DMS53 treated with DMSO at 0.1 percent for 48 hours (cell line): ENCODE data around the gene LTO1.
"Not testable (repeated sequence)": the region's sequence is repeated elsewhere in the genome, so short reads cannot be mapped to it uniquely, and the experiment has no call there.

Experiments used
- DNase-seq: peaks from one replicate; lab custom pipeline; 2025; ENCODE audit not compliant: unreplicated experiment; lab: John Stamatoyannopoulos, UW

The LTO1 gene

DNA sequence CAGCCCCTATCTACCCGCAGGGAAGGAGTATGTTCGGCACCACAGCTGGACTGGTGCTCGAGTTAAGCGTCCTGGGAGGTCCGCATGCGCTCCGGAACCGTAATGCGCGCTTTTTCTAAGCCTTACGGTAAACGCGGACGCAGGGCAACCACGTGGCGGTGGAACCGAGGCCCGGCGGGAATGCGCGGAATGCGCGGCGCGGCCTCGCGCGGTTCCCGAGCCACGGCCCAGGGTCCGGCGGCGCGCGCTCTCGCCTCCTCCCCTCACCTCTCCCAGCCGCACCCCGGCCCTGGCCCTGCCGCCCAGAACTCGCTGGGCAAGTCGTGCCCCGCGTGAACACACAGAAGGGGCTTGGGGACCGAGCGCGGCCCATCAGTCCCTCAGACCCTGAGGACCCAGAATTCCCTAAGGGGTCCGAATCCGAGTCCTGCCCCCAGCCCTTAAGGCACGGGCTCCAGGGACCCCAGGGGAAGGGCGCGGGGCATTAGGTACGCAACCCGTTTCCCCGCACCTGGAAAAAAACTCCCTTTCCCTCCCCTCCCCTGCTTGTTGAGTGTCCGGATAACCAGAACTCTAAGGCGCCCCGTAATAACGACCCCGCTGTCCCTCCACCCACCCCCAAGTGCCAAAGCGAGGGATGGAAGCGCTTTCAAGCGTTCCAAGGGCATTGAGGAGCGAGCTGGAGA, 38.5 kb downstream of the LTO1 start:
- DNase-seq: no peak

DNA sequence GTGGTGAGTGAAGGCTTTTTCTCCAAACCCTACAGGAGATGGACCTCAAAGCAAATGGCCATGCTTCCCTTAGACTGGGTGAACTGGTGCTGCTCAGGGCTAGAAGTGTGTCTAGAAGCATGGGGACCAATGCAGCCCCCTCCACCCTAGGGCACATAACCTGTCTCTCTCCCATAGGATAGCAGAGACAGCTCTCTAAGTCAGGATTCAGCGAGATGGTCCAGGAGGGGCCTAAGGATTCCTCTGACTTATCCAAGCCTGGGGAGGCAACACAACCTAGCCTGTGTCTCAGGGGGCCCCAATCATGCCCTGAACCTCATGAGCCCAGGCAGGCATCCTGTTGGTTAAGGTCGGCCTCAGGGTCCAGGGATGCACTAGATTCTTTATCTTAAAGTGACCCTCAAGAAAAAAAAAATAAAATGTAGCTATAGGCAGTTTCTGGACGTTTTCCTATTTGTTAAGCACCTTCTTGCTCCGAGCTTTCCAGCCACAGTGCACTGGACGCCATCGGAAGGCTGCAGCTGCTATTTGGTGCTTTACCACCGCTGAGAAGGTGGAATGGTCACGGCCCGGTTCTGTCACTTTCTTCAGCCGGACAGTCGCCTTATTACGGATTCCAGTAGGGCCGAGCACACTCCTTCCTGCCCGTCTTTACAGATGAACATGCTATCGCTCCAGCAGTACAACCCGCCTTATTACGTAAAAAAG, 39.2 kb downstream of the LTO1 start:
- no peak for DNase-seq

DNA sequence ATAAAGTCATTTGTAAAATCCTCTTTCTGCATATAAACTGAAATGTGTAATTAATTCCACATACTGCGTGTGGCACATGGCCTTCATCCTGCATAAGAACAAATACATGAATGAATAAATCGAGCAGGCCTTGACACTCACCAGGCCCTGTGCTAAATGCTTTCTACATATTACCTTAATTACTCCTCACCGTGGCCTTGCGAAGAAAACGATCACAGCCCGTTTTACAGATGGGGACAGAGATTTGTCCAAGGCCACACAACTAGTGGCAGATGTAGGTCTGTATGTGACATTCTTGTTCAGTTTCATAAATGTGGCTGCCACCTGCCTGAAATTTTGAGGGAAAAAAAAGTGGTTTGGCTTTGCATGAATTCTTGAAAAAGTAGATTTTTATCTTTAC, 40.0 kb downstream of the LTO1 start:
- DNase-seq: no peak

DNA sequence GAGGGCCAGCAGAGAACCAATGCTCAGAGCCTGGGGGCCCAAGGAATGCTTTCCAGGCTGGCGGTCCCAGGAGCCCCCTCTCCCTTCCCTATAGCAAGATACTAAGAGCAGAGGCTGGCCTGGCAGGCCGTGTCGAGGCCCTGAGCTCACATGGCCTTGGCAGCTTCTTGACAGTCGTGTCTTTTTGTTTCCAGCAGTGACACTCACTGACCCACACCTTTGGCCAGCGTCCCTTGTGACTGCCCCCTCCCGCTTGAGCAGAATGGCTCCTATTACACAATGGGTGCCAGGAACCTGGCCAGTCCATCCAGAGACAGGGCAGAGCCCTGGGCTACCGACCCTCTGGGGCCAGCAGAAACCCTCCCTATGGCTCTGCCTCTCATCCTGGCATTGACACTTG, 40.6 kb downstream of the LTO1 start:
- DNase-seq: no peak

DNA sequence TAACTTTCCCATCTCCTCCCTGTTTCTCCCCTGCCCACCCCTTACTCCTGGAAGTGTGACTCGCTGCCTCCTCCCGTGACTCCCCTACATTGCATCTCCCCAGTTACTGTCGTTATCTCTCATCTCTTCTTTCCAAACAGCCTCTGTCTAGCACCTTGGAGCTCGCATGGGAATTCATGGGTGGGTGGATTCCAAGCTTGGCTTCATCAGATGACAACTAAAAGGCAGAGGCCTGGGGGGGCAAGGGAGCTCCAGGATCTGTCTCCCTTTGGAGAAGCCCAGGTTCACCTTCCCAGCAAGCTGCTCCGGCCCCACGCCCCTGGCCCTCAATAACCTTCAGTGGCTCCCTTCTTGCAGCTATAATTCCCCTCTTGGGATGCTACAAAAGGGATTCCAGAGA, 41.1 kb downstream of the LTO1 start:
- DNase-seq: no peak

DNA sequence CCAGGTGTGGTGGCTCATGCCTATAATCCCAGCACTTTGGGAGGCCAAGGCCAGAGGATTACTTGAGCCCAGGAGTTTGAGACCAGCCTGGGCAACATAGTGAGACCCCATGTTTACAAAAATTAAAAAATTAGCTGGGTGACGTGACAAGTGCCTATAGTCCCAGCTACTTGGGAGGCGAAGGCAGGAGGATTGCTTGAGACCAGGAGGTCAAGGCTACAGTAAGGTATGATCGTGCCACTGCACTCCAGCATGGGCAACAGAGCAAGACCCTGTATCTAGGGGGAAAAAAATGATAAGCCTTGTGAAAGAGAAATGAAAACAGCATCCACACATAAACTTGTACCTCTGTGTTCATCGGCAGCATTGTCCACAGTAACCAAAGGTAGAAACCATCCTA, 42.3 kb downstream of the LTO1 start:
- DNase-seq: no peak

DNA sequence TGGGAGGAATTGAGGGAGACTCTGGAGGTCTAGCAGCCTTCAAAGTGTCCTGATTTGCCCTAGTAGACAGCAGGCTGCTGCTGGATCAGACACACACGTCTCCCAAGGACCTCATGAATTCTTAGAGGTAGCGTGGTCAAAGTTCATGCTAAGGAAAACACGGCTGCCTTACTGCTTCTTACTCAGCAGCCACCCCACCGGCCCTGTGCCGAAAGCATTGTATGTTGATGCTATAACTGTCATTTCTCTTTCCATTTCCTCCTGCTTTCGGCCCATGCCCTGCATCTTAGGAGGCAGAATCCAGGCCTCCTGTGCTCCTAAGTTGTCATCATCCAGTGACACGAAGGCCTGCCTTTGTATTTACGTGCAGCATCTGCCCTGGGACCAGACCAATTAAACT, 44.7 kb downstream of the LTO1 start:
- no peak for DNase-seq

DNA sequence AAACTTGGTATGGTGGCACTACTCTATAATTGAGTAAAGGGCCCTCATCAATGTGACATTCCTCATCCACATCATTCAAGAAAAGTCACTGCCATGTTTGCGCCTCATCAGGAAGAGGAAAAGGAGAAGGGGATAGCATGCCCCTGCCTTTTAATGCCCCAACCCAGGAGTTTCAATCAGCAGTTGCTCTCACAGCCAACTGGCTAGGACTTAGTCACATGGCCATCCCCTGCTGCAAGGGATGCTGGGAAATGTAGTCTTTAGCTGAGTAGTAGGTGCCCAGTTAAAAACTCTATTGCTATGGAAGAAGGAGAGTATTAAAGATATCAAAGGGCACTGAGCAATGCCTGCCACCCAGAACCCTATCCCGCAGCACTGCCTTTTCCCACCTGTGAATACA, 45.1 kb downstream of the LTO1 start:
- DNase-seq: no peak

DNA sequence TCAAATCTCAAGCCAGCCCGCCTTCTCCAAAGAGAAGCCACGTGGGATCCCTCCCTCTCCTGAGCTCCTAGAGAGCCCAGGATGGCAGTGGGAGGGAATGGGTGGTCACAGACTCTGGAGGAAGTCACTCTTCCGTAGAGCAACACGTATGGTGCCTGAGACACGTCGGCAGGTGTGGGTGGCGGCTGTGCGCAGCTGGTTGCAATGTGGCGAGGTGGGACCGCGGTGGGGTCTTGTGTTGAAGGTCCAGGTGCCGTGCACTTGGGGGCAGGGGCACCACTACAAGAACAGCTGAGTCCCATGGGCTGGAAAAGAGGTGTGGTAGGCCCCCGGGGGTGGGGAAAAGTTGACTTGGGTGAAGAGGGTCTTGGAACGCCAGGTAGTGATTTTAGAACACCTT, 47.6 kb downstream of the LTO1 start:
- DNase-seq: no peak

DNA sequence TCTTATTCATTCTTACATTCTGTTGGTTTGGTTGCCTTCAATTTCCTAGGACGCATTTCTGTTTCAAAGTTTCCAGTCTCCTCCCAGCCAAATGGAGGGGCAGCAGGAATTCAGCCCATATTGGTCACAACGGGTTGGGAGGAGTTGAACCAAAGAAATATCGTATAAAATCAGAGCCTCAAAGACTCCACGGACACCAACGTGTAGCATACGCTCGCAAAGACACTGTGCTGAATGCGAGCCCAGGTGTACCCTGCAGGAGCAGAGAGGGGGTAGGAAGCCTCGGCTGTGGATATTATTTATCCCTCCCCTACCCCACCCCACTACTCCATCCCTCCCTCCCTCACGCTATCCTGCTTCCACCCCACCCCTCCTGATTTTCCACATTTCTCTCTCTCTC, 49.7 kb downstream of the LTO1 start:
- DNase-seq: no peak

DNA sequence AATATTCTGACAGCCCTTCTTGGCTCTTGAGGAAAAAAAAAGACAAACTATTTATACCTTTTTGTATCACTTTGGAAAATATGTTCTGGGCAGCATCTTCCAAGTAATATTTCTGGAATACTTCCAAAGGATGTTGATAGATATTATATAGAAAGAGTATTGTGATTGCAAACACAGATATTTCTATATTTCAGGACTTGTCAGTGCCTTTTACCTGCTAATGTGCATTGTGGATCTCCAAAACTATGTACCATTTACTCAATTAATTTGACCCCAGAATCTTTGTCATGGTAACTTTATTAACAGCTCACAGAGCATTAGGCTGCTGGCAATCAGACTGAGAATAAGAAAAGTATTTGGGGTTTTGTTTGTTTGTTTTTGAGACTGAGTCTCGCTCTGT, 50.9 kb downstream of the LTO1 start:
- DNase-seq: no peak

DNA sequence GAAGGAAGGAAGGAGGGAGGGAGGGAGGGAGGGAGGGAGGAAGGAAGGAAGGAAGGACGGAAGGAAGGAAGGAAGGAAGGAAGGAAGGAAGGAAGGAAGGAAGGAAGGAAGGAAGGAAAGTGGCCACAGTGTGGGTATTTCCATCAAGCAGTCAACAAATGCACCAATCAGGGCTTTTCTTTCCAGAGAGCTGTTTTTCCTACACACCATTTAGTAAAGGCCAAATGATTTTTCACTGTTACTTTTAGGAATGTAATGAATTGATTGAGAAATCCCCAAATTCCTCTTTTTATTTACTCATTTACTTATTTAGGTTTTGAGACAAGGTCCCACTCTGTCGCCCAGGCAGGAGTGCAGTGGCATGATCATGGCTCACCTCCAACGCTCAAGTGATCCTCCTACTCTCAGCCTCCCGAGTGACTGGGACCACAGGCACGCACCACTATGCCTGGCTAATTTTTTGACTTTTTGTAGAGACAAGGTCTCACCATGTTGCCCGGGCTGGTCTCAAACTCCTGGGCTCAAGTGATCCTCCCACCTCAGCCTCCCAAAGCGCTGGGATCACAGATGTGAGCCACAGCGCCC, 53.0 kb downstream of the LTO1 start:
- DNase-seq: not testable (repeated sequence)

DNA sequence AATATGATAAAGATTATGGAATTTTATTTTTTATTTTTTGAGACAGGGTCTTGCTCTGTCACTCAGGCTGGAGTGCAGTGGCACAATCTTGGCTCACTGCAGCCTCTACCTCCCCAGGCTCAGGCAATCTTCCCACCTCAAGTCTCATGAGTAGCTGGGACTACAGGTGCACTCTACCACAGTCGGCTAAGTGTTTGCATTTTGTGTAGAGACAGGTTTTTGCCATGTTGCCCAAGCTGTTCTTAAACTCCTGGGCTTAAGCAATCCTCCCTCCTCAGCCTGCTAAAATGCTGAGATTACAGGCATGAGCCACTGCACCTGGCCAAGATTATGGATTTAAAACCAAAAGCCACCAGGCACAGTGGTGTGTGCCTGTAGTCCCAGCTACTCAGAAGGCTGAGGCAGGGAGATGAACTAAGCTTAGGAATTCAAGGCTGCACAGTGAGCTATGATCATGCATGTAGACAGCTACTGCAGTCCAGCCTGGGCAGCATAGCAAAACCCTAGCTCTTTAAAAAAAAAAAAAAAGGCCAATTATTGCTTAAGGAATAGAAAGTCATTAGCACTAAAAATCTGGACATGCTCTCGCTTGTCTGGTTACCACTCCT, 54.4 kb downstream of the LTO1 start:
- no peak for DNase-seq

DNA sequence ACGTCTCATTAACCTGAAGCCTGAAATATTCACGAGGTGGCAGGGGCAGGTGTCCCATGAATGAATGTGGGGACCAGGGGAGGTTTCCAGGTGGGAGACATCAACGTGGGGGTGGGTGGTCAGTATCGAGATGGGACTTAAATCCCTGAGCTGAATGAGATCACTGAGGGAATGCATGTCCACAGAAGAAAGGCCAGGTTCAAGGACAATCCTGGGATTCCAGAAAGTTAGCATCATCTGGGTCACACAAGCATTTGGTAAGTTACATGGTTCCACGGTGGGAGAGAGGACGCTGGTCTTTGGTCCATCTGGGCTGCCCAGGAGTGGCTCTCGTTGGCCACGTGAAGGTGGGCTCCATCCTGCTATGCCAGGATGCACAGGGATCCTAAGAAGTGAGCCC, 56.9 kb downstream of the LTO1 start:
- no peak for DNase-seq

DNA sequence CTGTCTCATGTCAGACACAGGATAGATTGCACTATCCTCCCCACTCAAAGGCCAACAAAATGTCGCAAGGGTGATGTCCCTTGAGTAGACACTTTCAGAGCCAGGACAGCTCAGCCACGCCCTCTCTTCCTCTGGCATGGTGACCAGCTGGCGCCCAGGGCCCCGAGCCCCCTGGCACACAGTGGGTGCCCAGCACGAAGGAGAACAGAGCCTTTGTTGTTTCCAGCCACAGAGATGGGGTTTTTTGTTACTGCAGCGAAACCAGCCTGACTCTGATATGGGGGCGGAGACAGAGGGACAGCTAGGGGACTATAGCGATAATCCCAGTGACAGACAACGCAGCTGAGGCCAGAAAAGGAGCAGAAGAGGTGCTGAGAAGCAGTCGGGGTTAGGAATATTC, 57.5 kb downstream of the LTO1 start:
- DNase-seq: no peak

DNA sequence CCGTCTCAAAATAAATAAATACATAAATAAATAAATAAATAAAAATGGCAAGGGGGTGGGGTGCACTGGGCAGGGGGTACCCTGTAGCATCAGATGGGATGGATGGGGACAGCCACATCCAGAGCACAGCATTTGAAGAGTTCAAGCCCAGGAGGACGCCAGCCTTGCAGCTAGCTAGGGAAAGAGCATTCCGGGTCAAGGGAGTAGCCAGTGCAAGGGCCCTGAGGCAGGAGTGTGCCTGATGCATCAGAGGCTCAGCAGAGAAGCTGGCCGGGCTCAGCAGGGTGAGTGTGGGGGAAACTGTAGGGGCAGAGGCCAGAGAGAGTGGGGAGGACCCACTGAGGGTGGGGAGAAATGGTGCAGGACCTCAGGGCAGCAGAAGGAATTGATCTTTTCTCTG, 57.9 kb downstream of the LTO1 start:
- DNase-seq: no peak
